GM18517 (cell line): ENCODE measurements around the gene MAOA.
A peak's percentile ranks its signal among the peaks of the same experiment; 100 is the strongest.
"Not testable (repeated sequence)": the region's sequence is repeated elsewhere in the genome, so short reads cannot be mapped to it uniquely, and the experiment has no call there.

Source experiments
- ATAC-seq: cut with Tn5 transposase; IDR thresholded peaks from one replicate; pipeline ENCODE4 v1.9.1; 2021; ENCODE audit warnings: mild to moderate bottlenecking, moderate library complexity; ENCODE audit not compliant: unreplicated experiment

The MAOA gene

GRCh38 chrX:43656005-43656494 is at the start of gene MAOA:
TSS of gene MAOA (plus strand) at chrX:43656299. CDS start at chrX:43656342, 43 bp downstream.
- ATAC-seq = no peak

- no peak for ATAC-seq
Observed at GRCh38 chrX:43612400-43612799, 43.7 kb upstream of the MAOA start.

GRCh38 chrX:43615660-43616059 is 40.4 kb upstream of the MAOA start:
- ATAC-seq = no peak

DNA sequence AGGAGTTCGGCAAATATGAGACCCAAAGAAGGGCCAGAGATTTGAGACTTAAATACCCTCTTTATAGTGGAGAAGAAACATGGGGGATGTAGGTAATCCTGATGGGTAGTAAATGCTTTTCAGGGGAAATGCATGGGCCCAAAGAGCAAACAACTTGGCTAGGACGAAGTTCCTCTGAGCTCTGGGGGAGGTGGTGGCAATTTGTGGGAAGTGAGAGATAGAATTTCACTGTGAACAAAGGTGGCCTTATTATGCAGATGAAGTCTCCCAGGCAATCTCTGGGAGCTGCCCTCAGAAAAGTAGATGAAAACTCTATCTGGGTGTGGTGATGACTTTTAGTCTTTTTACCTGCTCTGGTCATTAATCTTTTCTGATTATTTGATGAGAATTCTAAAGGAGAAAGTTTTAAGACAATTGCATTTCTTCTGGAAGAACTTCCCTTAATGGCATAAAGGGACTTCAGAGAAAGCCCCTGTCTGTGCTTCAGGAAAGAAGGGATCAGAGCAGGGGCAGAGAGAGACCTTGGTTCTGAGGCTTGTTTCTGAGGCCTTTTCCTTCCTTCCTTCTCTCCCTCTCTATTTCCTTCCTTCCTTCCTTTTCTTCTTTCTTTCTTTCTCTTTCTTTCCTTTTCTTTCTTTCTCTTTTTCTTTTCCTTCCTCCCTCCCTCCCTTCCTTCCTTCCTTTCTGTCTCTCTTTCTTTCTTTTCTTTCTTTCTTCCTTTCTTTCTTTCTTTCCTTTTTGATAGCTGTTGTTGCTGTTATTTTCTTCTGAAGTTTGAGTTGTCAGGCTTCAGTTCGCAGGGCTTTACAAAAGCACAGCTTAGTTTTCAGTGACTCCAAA is 37.5 kb upstream of the MAOA start:
- no peak for ATAC-seq

- ATAC-seq = not testable (repeated sequence)
Observed at GRCh38 chrX:43619861-43620260, 36.2 kb upstream of the MAOA start.

DNA sequence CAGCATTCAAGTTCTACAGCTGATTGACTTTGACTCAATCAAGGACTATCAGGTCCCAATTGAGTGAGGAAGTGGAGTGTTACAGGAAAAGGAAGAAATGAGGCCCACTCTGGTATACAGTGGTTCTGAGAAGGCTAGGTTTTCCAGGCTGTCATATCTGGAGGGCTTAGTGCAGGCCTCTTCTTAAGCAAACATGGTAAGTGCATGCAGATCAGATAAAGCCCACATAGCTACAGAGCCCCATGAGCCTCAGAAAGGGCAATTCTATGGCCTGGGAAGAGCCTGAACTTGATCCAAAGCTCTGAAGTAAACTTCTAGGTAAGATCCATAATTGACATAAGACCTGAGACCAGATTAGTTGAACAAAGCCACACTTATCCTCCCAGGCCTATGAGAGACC is 29.0 kb upstream of the MAOA start:
- no peak for ATAC-seq

- ATAC-seq = no peak
Observed at GRCh38 chrX:43627669-43628068, 28.4 kb upstream of the MAOA start.

GRCh38 chrX:43629229-43629628 is 26.9 kb upstream of the MAOA start:
- ATAC-seq = no peak

- no peak for ATAC-seq
Observed at GRCh38 chrX:43631841-43632240, 24.3 kb upstream of the MAOA start.

DNA sequence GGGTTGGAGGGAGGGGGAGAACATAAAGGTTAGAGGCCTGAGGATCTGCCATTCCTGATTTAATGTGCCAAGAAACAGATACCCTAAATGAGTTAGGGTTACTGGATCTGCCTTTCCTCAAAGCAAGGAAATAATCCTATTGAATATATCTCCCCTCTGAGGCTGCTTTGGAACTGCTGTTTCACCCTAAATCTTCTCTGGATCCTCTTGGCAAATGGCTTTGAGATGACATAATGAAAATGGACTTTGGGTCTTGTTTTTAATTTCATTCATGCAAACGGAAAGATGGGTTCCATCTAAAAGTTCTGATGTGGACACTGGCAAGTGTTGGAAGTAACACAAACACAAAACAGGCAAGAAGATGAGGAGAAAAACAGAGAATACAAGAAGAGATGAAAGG is 23.0 kb upstream of the MAOA start:
- no peak for ATAC-seq

DNA sequence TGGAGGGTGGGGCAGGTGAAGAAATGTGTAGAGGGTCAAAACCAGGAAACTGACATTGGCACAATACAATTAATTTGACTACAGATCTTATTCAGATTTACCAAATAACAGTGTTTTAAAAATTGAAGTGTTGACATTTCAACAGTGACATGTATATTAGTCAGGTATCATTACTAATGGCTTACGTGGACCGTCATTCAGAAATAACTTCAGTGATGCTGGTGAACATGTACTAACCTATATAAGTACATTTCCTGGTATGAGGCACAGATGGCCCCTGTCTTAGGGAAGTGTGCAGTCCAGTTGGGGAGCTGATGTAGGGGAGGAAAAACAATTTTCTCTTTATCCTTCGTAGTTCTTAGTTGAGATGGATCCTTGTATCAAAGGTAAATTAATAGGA is 22.3 kb upstream of the MAOA start:
- ATAC-seq = no peak

GRCh38 chrX:43640482-43640881 is 15.6 kb upstream of the MAOA start:
- no peak for ATAC-seq

GRCh38 chrX:43641691-43642090 is 14.4 kb upstream of the MAOA start:
- ATAC-seq = no peak

GRCh38 chrX:43643201-43643600 is 12.9 kb upstream of the MAOA start:
- ATAC-seq = no peak

DNA sequence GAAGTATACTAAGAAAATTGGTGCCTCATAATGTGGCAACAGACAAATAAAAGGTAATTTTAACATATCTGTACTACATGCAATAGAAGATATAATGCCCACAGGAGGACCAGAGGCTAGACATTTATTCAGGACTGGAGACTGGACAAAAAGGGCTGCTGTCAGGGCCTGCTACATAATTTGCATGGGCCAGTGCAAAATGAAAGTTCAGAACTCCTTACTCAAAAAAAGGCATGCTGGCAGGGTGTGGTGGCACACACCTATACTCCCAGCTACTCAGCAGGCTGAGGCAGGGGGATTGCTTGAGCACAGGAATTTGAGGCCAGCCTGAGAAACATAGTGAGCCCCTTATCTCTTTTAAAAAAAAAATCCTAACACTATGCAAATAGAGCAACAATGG is 12.4 kb upstream of the MAOA start:
- no peak for ATAC-seq

DNA sequence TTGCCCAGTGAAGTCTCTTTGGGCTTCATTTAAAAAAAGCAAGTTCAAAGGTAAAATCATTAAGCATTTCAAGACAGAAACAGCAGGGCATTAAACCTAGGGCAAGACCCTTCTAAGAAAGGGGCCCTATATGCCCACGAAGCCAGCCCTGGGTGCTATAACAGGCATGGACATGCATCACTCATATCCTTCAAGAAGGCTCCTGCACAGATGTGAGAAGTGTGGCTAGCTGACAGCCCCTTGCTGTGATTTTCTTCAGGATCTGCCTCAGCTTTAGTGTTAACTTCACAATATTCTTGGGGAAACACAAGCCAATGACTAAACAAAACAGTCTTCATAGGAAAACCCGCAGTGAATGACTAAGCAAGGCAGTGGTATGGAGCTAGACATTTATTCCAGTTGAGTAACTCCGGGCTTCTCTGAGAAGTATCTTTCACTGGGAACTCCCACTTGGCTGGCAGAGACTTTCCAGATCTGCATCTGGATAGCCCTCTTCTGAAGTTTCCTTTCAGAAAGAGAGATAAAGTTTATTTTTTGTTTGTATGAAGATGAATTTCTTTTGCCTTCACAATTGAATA is 11.9 kb upstream of the MAOA start:
- no peak for ATAC-seq

DNA sequence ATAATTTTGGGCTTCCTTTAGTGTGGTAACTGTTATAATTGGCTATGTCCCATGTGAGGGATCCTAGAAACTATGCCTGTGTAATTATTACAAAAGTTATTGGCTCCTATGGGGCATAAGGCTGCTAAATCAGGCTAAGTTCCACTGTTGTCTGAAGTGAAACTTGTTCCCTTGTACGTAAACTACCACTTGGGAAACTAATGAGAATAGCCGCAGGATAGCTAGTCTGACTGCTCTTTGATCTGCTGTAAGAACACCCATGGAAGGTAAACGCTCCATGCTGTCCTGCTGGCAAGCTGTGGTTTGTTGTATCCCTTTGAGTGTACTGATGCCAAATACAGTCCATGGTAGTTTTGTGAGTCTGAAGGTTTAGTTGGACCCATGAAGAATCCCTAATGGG is 9.3 kb upstream of the MAOA start:
- ATAC-seq = no peak

- ATAC-seq = peak; percentile 85
Observed at GRCh38 chrX:43654431-43655150, 1.5 kb upstream of the MAOA start.

DNA sequence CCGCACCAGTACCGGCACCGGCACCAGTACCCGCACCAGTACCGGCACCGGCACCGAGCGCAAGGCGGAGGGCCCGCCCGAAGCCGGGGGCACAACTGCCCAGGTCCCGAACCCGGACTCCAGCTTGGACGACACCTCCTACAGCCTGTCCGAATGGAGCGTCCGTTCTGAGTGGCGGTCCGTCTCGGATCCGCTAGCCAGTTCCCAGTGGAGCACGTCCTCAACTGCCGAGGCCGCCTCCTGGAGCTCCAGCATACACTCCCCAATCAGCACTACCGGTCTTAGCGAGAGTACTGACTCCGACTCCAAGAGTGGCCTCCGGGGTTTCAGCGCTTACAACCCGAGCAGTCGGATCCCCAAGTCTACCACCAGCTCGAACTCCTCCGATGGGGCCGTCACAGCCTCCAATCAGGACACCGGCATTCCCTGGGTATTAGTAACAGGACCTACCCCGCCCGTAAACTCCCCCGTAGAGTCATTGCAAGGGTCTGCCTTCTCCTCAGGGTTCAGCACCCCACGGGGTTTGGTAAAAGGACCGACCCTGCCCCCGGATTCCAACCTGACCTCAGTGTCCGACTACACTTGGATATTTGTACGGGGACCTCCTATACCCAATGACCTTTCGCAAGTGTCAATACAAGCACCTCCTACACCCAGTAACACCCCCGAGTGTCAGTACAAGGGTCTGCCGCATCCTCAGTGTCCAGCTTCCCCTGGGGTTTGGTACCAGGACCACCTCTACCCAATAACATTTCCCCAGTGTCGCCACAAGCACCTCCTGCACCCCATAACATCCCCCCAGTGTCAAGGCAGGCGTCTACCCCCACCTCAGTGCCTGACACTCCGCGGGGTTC is 721 bp upstream of the MAOA start:
- no peak for ATAC-seq

- ATAC-seq = no peak
Observed at GRCh38 chrX:43657671-43658070, 1.6 kb downstream of the MAOA start.
